Left renal pelvis (tissue), 4 donors: ENCODE measurements around the gene COPRS. TPM values are rescaled to one million over a fixed set of nuclear protein-coding genes. Genes with fewer than 3 reads are reported as not detected.
"Not testable (repeated sequence)": the region's sequence is repeated elsewhere in the genome, so short reads cannot be mapped to it uniquely, and the experiment has no call there.

Experiments
- DNase-seq, 4 donors: peaks; one replicate each; pipeline ENCODE4 v3.0.0-alpha.2; 2013; ENCODE audit warnings: low read depth in 4 of 4, low spot score in 3 of 4
- polyA plus RNA-seq, 4 donors: library from polyadenylated mRNA; unstranded; fragments of 120-200 nt; gene quantifications; one replicate each; pipeline ENCODE4 v1.2.1, GENCODE V29; 2013; ENCODE audit not compliant: insufficient read length in 4 of 4

COPRS gene
- polyA plus RNA-seq, 4 donors: 43.3 to 47.3 (median 46.5) TPM

DNA sequence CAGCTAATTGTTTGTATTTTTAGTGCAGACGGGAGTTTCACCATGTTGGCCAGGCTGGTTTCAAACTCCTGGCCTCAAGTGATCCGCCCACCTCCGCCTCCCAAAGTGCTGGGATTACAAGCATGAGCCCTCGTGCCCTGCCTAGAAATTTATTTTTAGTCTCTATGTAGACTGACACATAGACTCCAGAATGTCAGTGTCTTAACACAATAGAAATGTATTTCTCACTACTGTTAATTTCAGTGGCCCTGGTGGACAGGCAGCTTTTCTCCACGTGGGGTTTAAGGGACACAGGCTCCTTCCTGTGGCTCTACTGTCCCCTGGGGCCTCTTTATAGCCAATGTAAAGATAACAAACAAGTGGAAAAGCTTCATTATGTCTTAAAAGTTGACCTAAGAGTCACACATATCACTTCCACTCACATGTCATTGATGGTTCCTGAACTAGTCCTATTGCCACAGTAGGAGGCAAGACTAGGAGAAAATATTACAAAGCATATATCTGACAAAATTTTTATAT lies 43.8 kb downstream of the COPRS start:
- no peak for DNase-seq

GRCh38 chr17:31811101-31811500 lies 47.9 kb downstream of the COPRS start:
- no peak for DNase-seq

DNA sequence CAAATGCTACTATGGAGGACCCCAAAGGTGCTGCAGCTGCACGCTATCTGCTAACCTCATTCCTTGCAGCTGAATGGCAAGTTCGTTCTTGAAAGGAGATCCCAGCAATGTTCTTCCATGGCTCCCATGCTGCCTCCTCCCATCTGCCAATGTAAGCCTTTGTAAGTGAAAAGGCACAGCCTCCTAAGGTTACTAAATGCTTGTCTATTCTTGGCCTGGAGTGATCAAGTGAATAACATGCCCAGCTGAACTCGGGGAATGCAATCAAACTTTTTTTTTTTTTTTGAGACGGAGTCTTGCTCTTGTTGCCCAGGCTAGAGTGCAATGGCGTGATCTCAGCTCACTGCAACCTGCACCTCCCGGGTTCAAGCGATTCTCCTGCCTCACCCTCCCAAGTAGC lies 49.2 kb downstream of the COPRS start:
- DNase-seq: not testable (repeated sequence)

DNA sequence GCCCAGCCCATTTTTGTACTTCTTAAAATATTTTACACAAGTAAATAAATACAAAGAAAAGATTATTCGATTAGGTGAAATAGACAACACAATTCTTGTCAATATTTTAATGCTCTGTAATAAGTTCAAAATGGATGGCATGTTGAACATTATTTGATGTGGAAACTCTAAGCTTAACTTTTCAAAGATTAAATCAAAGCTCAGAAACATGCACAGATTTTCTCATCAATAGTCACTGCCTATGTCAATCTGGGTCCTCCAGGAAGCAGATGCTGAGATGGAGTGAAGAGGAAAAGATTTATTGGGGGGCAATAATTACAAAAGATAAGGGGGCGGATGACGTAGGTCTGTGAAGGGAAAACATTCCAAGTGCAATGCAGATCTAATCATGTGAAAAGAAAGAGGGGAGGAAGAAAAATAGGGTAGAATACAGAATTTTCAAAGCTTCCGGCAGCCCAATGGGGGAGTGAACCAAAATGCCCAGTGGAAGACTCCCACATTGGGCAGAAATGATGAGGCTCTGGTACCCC lies 50.5 kb downstream of the COPRS start:
- no peak for DNase-seq

DNA sequence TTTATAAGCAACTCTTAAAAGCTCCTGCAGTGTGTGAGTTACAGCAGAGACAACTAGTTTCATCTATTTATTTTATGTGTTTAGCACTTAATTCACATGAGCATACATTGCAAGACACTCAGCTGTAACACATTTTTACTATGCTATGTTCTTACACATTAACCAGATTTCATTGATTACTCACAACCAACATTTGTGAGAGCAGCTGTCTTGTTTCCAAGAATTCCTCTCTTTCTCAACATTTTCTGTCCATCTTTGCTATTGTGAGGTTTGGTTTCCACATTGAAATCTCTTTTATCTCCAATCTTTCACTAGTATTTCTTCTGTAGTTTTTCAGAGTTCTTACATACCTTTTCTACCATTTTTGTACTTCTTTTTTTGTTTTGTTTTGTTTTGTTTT lies 51.2 kb downstream of the COPRS start:
- DNase-seq: no peak

DNA sequence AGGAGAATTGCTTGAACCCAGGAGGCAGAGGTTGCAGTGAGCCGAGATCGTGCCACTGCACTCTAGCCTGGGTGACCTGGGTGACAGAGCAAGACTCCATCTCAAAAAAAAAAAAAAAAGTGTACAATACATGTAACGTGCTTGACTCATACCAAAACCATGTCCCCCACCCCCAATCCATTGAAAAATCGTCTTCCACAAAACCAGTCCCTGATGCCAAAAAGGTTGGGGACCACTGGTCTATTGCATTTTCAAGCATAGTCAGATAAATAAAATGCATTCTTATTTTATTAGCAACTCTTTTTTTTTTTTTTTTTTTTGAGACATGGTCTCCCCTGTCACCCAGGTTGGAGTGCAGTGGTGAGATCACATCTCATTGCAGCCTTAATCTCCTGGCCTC lies 52.1 kb downstream of the COPRS start:
- no peak for DNase-seq

GRCh38 chr17:31803494-31804213 lies 55.4 kb downstream of the COPRS start:
- DNase-seq: no peak

DNA sequence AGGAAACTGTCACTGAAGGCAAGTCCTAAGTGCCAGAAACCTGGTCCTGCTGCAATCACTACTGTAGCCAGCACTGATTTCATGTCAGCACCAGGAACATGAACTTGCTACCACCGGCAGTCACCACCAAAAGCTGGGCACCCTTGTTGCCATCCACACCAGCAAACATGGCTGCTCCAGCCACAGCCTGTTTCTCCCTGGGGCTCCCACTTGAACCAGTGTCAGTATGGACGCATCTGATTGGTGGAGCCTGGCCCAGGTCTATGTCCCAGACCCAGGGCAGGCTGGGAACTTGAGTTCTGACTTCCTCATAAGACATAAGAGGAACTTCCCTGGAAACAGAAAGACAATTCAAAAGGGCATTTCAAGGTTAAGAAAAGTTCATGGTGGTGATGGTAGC lies 56.5 kb downstream of the COPRS start:
- no peak for DNase-seq

Other genes starting within 250 kb of the COPRS start
- gene UTP6, start 42.5 kb upstream of the COPRS start, polyA plus RNA-seq: 10 to 100 TPM; 61.1 to 85.3 (median 84.1) TPM
- gene SUZ12, start 77.8 kb upstream of the COPRS start, polyA plus RNA-seq: 10 to 100 TPM; 32.4 to 55.8 (median 47.1) TPM
- gene LRRC37B, start 148.1 kb upstream of the COPRS start, polyA plus RNA-seq: 10 to 100 TPM; 20.3 to 28.5 (median 23.1) TPM